Muscle of back (tissue), 11 donors: ENCODE results near the gene COL5A1. TPM values are rescaled to one million over a fixed set of nuclear protein-coding genes. Genes with fewer than 3 reads are reported as not detected.
"Not testable (repeated sequence)": the region's sequence is repeated elsewhere in the genome, so short reads cannot be mapped to it uniquely, and the experiment has no call there.

Experiments used
- DNase-seq, 3 donors: peaks; one replicate each; pipeline versions ENCODE4 v3.0.0 to v3.0.0-alpha.2; 2013
- polyA plus RNA-seq, 10 donors: library from polyadenylated mRNA; unstranded; fragments of 120-200 nt; gene quantifications; one replicate each; pipeline ENCODE4 v1.2.1, GENCODE V29; 2013; ENCODE audit not compliant: insufficient read length in 10 of 10

Gene COL5A1
- polyA plus RNA-seq, 10 donors = 413 to 997 (median 534) TPM

- DNase-seq = peak in 2 of 3 donors; percentile 54 to 77
Observed at GRCh38 chr9:134689321-134690181, 47.9 kb downstream of the COL5A1 start.

- no peak for DNase-seq
Observed at GRCh38 chr9:134690301-134690751, 48.7 kb downstream of the COL5A1 start.

GRCh38 chr9:134690946-134691694 lies 49.5 kb downstream of the COL5A1 start:
- no peak for DNase-seq

- no peak for DNase-seq
Observed at GRCh38 chr9:134691695-134692572, 50.3 kb downstream of the COL5A1 start.

GRCh38 chr9:134692573-134692860 lies 50.9 kb downstream of the COL5A1 start:
- DNase-seq = no peak

- no peak for DNase-seq
Observed at GRCh38 chr9:134693011-134693410, 51.4 kb downstream of the COL5A1 start.

- DNase-seq = no peak
Observed at GRCh38 chr9:134693641-134694367, 52.2 kb downstream of the COL5A1 start.

GRCh38 chr9:134694368-134694665 lies 52.7 kb downstream of the COL5A1 start:
- DNase-seq = no peak

- no peak for DNase-seq
Observed at GRCh38 chr9:134694714-134695113, 53.1 kb downstream of the COL5A1 start.

GRCh38 chr9:134695144-134695543 lies 53.5 kb downstream of the COL5A1 start:
- DNase-seq = no peak

GRCh38 chr9:134696433-134696832 lies 54.8 kb downstream of the COL5A1 start:
- no peak for DNase-seq

- no peak for DNase-seq
Observed at GRCh38 chr9:134698111-134698510, 56.5 kb downstream of the COL5A1 start.

- DNase-seq = peak; percentile 23 to 79 (median 60)
Observed at GRCh38 chr9:134698587-134699342, 57.2 kb downstream of the COL5A1 start.

GRCh38 chr9:134699343-134699740 lies 57.7 kb downstream of the COL5A1 start:
- DNase-seq = no peak

- DNase-seq = no peak
Observed at GRCh38 chr9:134700636-134701350, 59.2 kb downstream of the COL5A1 start.

GRCh38 chr9:134701581-134702259 lies 60.1 kb downstream of the COL5A1 start:
- DNase-seq = no peak

GRCh38 chr9:134702291-134702690 lies 60.7 kb downstream of the COL5A1 start:
- no peak for DNase-seq

- not testable (repeated sequence) for DNase-seq
Observed at GRCh38 chr9:134703730-134704114, 62.1 kb downstream of the COL5A1 start.

GRCh38 chr9:134704498-134704897 lies 62.9 kb downstream of the COL5A1 start:
- DNase-seq = peak; percentile 38 to 83 (median 82)

GRCh38 chr9:134705786-134706185 lies 64.2 kb downstream of the COL5A1 start:
- no peak for DNase-seq
